HG03196 (cell line): ENCODE data around the gene HEATR3.

Experiments used
- ATAC-seq: cut with Tn5 transposase; IDR thresholded peaks from one replicate; pipeline ENCODE4 v1.9.1; 2021; ENCODE audit not compliant: unreplicated experiment

HEATR3 gene

GRCh38 chr16:50050802-50051201 lies 15.0 kb upstream of the HEATR3 start:
- no peak for ATAC-seq

GRCh38 chr16:50056226-50056625 lies 9.5 kb upstream of the HEATR3 start:
- no peak for ATAC-seq

- no peak for ATAC-seq
These were observed 7.5 kb upstream of the HEATR3 start for GRCh38 chr16:50058091-50058771.

- ATAC-seq = no peak
These were observed 6.7 kb upstream of the HEATR3 start for GRCh38 chr16:50059111-50059510.

- no peak for ATAC-seq
These were observed 6.1 kb upstream of the HEATR3 start for GRCh38 chr16:50059669-50060068.

- ATAC-seq = no peak
These were observed 4.4 kb upstream of the HEATR3 start for GRCh38 chr16:50061326-50061725.

GRCh38 chr16:50065241-50065623 lies 538 bp upstream of the HEATR3 start:
- no peak for ATAC-seq

- ATAC-seq = no peak
These were observed 916 bp downstream of the HEATR3 start for GRCh38 chr16:50066482-50067289.

- ATAC-seq = no peak
These were observed 1.6 kb downstream of the HEATR3 start for GRCh38 chr16:50067290-50067853.

- ATAC-seq = no peak
These were observed 2.8 kb downstream of the HEATR3 start for GRCh38 chr16:50068550-50068949.

- ATAC-seq = no peak
These were observed 3.3 kb downstream of the HEATR3 start for GRCh38 chr16:50069060-50069459.

- ATAC-seq = no peak
These were observed 5.4 kb downstream of the HEATR3 start for GRCh38 chr16:50071075-50071671.

GRCh38 chr16:50072730-50073129 lies 7.0 kb downstream of the HEATR3 start:
- ATAC-seq = no peak

GRCh38 chr16:50079397-50080140 lies 13.8 kb downstream of the HEATR3 start:
- no peak for ATAC-seq

- no peak for ATAC-seq
These were observed 15.8 kb downstream of the HEATR3 start for GRCh38 chr16:50081428-50082018.

- no peak for ATAC-seq
These were observed 18.2 kb downstream of the HEATR3 start for GRCh38 chr16:50083996-50084395.

GRCh38 chr16:50086176-50086575 lies 20.4 kb downstream of the HEATR3 start:
- ATAC-seq = no peak

- ATAC-seq = no peak
These were observed 22.5 kb downstream of the HEATR3 start for GRCh38 chr16:50088302-50088701.

- ATAC-seq = no peak
These were observed 27.1 kb downstream of the HEATR3 start for GRCh38 chr16:50092891-50093290.

- ATAC-seq = no peak
These were observed 28.1 kb downstream of the HEATR3 start for GRCh38 chr16:50093607-50094539.
